Endothelial cell (in vitro differentiated cells): Measurements from ENCODE around the gene LY86. TPM values are rescaled to one million over a fixed set of nuclear protein-coding genes. Genes with fewer than 3 reads are reported as not detected.

Experiments used
- DNase-seq: peaks from one replicate; pipeline ENCODE4 v3.0.0; 2021; ENCODE audit warnings: low spot score
- H3K27ac Mint-ChIP-seq: one replicate; pipeline ENCODE4 v1.8.0; 2021; ENCODE audit warnings: mixed read lengths, inconsistent platforms; ENCODE audit not compliant: unreplicated experiment
- H3K27me3 Mint-ChIP-seq: one replicate; pipeline ENCODE4 v1.8.0; 2021; ENCODE audit warnings: mild to moderate bottlenecking, moderate library complexity, mixed read lengths, inconsistent platforms; ENCODE audit not compliant: unreplicated experiment
- H3K36me3 Mint-ChIP-seq: one replicate; pipeline ENCODE4 v1.8.0; 2021; ENCODE audit warnings: mild to moderate bottlenecking, low read depth, mixed read lengths, inconsistent platforms; ENCODE audit not compliant: unreplicated experiment
- H3K4me1 Mint-ChIP-seq: one replicate; pipeline ENCODE4 v1.8.0; 2021; ENCODE audit warnings: mild to moderate bottlenecking, mixed read lengths, inconsistent platforms; ENCODE audit not compliant: unreplicated experiment
- H3K4me3 Mint-ChIP-seq: one replicate; pipeline ENCODE4 v1.8.0; 2021; ENCODE audit warnings: mild to moderate bottlenecking, mixed read lengths, inconsistent platforms; ENCODE audit not compliant: unreplicated experiment
- H3K9me3 Mint-ChIP-seq: one replicate; pipeline ENCODE4 v1.8.0; 2021; ENCODE audit warnings: mixed read lengths, inconsistent platforms; ENCODE audit not compliant: unreplicated experiment
- CTCF ChIP-seq: fragments of 200-600 bp; sonication (generic); IDR thresholded peaks from one replicate; pipeline ENCODE4 v1.5.0; 2021; ENCODE audit warnings: antibody characterized with exemption; ENCODE audit not compliant: unreplicated experiment
- total RNA-seq: library from RNA; stranded (reverse); fragmentation: NEBNext Ultra II Directional; extraction: Animal tissue kit (Norgen Biotek cat#: 25700); gene quantifications from one replicate; pipeline ENCODE4 v1.2.1, GENCODE V29; 2021; ENCODE audit not compliant: unreplicated experiment

Gene LY86
- total RNA-seq, 1 donor from 2014 or later = not detected

GRCh38 chr6:6683969-6684833 lies 95.7 kb downstream of the LY86 start:
- TF ChIP-seq CTCF = no peak
- H3K27me3 Mint-ChIP-seq = peaks cover 2% of the 10 kb centered on the region
- no peak overlapping the region for H3K4me3 Mint-ChIP-seq
- no peaks in the 10 kb centered on the region for H3K9me3 Mint-ChIP-seq
- no peak for DNase-seq
- no peak overlapping the region for H3K27ac Mint-ChIP-seq
- H3K4me1 Mint-ChIP-seq = peaks cover 27% of the 10 kb centered on the region
- H3K36me3 Mint-ChIP-seq = no peaks in the 10 kb centered on the region

GRCh38 chr6:6685249-6686040 lies 96.9 kb downstream of the LY86 start:
- H3K4me3 Mint-ChIP-seq = no peak overlapping the region
- DNase-seq = no peak
- no peaks in the 10 kb centered on the region for H3K9me3 Mint-ChIP-seq
- TF ChIP-seq CTCF = no peak
- peaks cover 32% of the 10 kb centered on the region for H3K4me1 Mint-ChIP-seq
- H3K36me3 Mint-ChIP-seq = no peaks in the 10 kb centered on the region
- H3K27ac Mint-ChIP-seq = no peak overlapping the region
- H3K27me3 Mint-ChIP-seq = peaks cover 4% of the 10 kb centered on the region

GRCh38 chr6:6686176-6686575 lies 97.7 kb downstream of the LY86 start:
- Mint-ChIP-seq H3K36me3 (no peaks in the 10 kb centered on the region), H3K27me3 (peaks cover 4% of the 10 kb centered on the region), H3K4me3 (no peak overlapping the region), H3K4me1 (peaks cover 32% of the 10 kb centered on the region), H3K9me3 (no peaks in the 10 kb centered on the region), H3K27ac (no peak overlapping the region)
- no peak for TF ChIP-seq CTCF
- DNase-seq = no peak

GRCh38 chr6:6686748-6687601 lies 98.5 kb downstream of the LY86 start:
- Mint-ChIP-seq H3K4me1 (peaks cover 32% of the 10 kb centered on the region), H3K27ac (peak overlapping the region; percentile 85), H3K4me3 (peak overlapping the region; percentile 80), H3K36me3 (no peaks in the 10 kb centered on the region), H3K27me3 (peaks cover 3% of the 10 kb centered on the region), H3K9me3 (no peaks in the 10 kb centered on the region)
- TF ChIP-seq CTCF = no peak
- DNase-seq = peak; percentile 95
